Stimulated activated naive B cell treated with anti-CD40 and anti-IgM and Interleukin-4, amounts not matched to agents 10 μg/mL and 1 μg/mL and 100 μg/mL, for 72 hours (primary cell): ENCODE results near the gene RASA4B.
"Not testable (repeated sequence)": the region's sequence is repeated elsewhere in the genome, so short reads cannot be mapped to it uniquely, and the experiment has no call there.

Experiments used
- ATAC-seq, 2 donors: fragments of 150-1000 bp; cut with Tn5 transposase; replicated peaks; 2 replicates each; pipeline ENCODE4 v1.10.0; 2021; ENCODE audit warnings: moderate library complexity in 1 of 2
- DNase-seq: peaks from one replicate; pipeline ENCODE4 v3.0.0; 2021
- H3K27ac Mint-ChIP-seq: one replicate; pipeline ENCODE4 v1.8.0; 2022; ENCODE audit warnings: mild to moderate bottlenecking, mixed read lengths
- H3K27me3 Mint-ChIP-seq, 2 donors: one replicate each; pipeline ENCODE4 v1.8.0; 2022; ENCODE audit warnings: mixed read lengths in 2 of 2
- H3K36me3 Mint-ChIP-seq, 2 donors: one replicate each; pipeline ENCODE4 v1.8.0; 2022; ENCODE audit warnings: mixed read lengths in 2 of 2, mild to moderate bottlenecking in 1 of 2
- H3K4me1 Mint-ChIP-seq, 2 donors: one replicate each; pipeline ENCODE4 v1.8.0; 2022; ENCODE audit warnings: mixed read lengths in 2 of 2, mild to moderate bottlenecking in 1 of 2
- H3K4me3 Mint-ChIP-seq, 2 donors: one replicate each; pipeline ENCODE4 v1.8.0; 2022; ENCODE audit warnings: mild to moderate bottlenecking in 2 of 2, mixed read lengths in 2 of 2, moderate library complexity in 1 of 2
- H3K9me3 Mint-ChIP-seq, 2 donors: one replicate each; pipeline ENCODE4 v1.8.0; 2022; ENCODE audit warnings: mixed read lengths in 2 of 2, mild to moderate bottlenecking in 1 of 2

The RASA4B gene

GRCh38 chr7:102494473-102495149 lies 23.0 kb downstream of the RASA4B start:
- not testable (repeated sequence) for H3K36me3 Mint-ChIP-seq, DNase-seq, H3K4me3 Mint-ChIP-seq, H3K27ac Mint-ChIP-seq, H3K9me3 Mint-ChIP-seq, H3K4me1 Mint-ChIP-seq, H3K27me3 Mint-ChIP-seq
- peak; percentile 75 to 80 for ATAC-seq

GRCh38 chr7:102494026-102494425 lies 23.6 kb downstream of the RASA4B start:
- H3K9me3 Mint-ChIP-seq, DNase-seq, H3K27ac Mint-ChIP-seq, H3K4me3 Mint-ChIP-seq, H3K4me1 Mint-ChIP-seq, H3K36me3 Mint-ChIP-seq, H3K27me3 Mint-ChIP-seq: not testable (repeated sequence)
- ATAC-seq, result peak in 1 of 2 donors; percentile 7

GRCh38 chr7:102493220-102493935 lies 24.2 kb downstream of the RASA4B start:
- not testable (repeated sequence) for DNase-seq, H3K4me1 Mint-ChIP-seq, H3K27me3 Mint-ChIP-seq, H3K36me3 Mint-ChIP-seq, H3K4me3 Mint-ChIP-seq, H3K9me3 Mint-ChIP-seq, H3K27ac Mint-ChIP-seq
- ATAC-seq, result peak; percentile 50 to 58

- not testable (repeated sequence) for H3K27ac Mint-ChIP-seq, H3K4me1 Mint-ChIP-seq, H3K27me3 Mint-ChIP-seq, H3K9me3 Mint-ChIP-seq, H3K36me3 Mint-ChIP-seq, H3K4me3 Mint-ChIP-seq
- ATAC-seq (peak; percentile 64 to 67), DNase-seq (peak; percentile 61)
Measured at GRCh38 chr7:102490529-102491075, 27.0 kb downstream of the RASA4B start.

GRCh38 chr7:102484317-102484716 lies 33.3 kb downstream of the RASA4B start:
- not testable (repeated sequence) for H3K27me3 Mint-ChIP-seq, DNase-seq, ATAC-seq, H3K4me3 Mint-ChIP-seq, H3K9me3 Mint-ChIP-seq, H3K4me1 Mint-ChIP-seq, H3K36me3 Mint-ChIP-seq, H3K27ac Mint-ChIP-seq

- H3K9me3 Mint-ChIP-seq, H3K27ac Mint-ChIP-seq, ATAC-seq, DNase-seq, H3K4me3 Mint-ChIP-seq, H3K27me3 Mint-ChIP-seq, H3K4me1 Mint-ChIP-seq, H3K36me3 Mint-ChIP-seq: not testable (repeated sequence)
Measured at GRCh38 chr7:102481962-102482361, 35.6 kb downstream of the RASA4B start.

GRCh38 chr7:102479982-102480637 lies 37.5 kb downstream of the RASA4B start:
- peak; percentile 49 for DNase-seq
- peak overlapping the region; percentile 69 to 79 for H3K4me3 Mint-ChIP-seq
- H3K9me3 Mint-ChIP-seq, H3K27me3 Mint-ChIP-seq, H3K36me3 Mint-ChIP-seq, H3K27ac Mint-ChIP-seq, ATAC-seq, H3K4me1 Mint-ChIP-seq: not testable (repeated sequence)

- not testable (repeated sequence) for H3K4me1 Mint-ChIP-seq, H3K27me3 Mint-ChIP-seq, H3K4me3 Mint-ChIP-seq, H3K27ac Mint-ChIP-seq, DNase-seq, H3K36me3 Mint-ChIP-seq, H3K9me3 Mint-ChIP-seq
- ATAC-seq, result peak; percentile 26 to 30
Measured at GRCh38 chr7:102479209-102479584, 38.4 kb downstream of the RASA4B start.

- ATAC-seq (peak; percentile 89 to 92), DNase-seq (peak; percentile 99)
- not testable (repeated sequence) for H3K4me1 Mint-ChIP-seq, H3K27me3 Mint-ChIP-seq, H3K36me3 Mint-ChIP-seq, H3K9me3 Mint-ChIP-seq
- H3K4me3 Mint-ChIP-seq, result peak within 1 kb of the TSS; percentile 82 to 90
- H3K27ac Mint-ChIP-seq, result peak within 1 kb of the TSS; percentile 87
Measured at GRCh38 chr7:102478314-102479208, 39.0 kb downstream of the RASA4B start, which contains the start of gene POLR2J. POLR2J (minus strand) TSS chr7:102478922; CDS start chr7:102478860, 62 bp downstream.

- not testable (repeated sequence) for H3K27me3 Mint-ChIP-seq, ATAC-seq, H3K9me3 Mint-ChIP-seq, H3K4me3 Mint-ChIP-seq, DNase-seq, H3K27ac Mint-ChIP-seq
- Mint-ChIP-seq H3K36me3 (peaks cover 16% of the 10 kb centered on the region in 2 donors), H3K4me1 (peaks cover 8 to 27% of the 10 kb centered on the region in 2 donors)
Measured at GRCh38 chr7:102474736-102475435, 42.7 kb downstream of the RASA4B start.

GRCh38 chr7:102474116-102474515 lies 43.5 kb downstream of the RASA4B start:
- not testable (repeated sequence) for H3K27me3 Mint-ChIP-seq, H3K27ac Mint-ChIP-seq, H3K9me3 Mint-ChIP-seq, DNase-seq, ATAC-seq, H3K4me3 Mint-ChIP-seq
- Mint-ChIP-seq H3K4me1 (peaks cover 8 to 25% of the 10 kb centered on the region in 2 donors), H3K36me3 (peaks cover 18% of the 10 kb centered on the region in 2 donors)

GRCh38 chr7:102473271-102473991 lies 44.1 kb downstream of the RASA4B start:
- Mint-ChIP-seq H3K4me3 (no peak overlapping the region), H3K9me3 (no peaks in the 10 kb centered on the region), H3K27ac (no peak overlapping the region), H3K4me1 (peaks cover 10 to 25% of the 10 kb centered on the region in 2 donors), H3K27me3 (no peaks in the 10 kb centered on the region), H3K36me3 (peaks cover 21 to 23% of the 10 kb centered on the region in 2 donors)
- no peak for DNase-seq
- no peak for ATAC-seq
